NCI-H526 (cell line): Measurements from ENCODE around the gene PNPT1.

Experiments
- DNase-seq, 2 experiments: peaks; one replicate each; lab custom pipeline; 2025; lab: John Stamatoyannopoulos, UW

PNPT1 gene

DNA sequence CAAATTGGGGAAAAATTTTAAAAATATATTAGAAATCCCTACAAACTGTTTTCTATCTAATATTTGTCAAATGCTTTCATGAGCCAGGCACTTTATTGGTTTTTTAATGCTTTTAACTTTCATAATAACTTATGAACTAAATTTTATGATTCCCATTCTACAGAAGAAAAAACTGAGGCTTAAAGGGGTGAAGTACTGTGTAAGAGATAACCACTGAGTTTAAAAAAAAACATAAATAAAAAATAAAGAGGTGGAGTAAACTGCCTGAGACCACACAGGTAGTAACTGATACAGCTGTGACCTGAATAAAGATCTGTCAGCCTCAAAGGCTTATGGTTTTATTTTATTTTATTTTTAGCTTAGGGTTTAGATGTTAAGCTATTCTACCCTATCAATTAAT, 24.7 kb downstream of the PNPT1 start:
- no peak for DNase-seq

- no peak for DNase-seq
These were observed 40.4 kb downstream of the PNPT1 start for GRCh38 chr2:55653255-55653654.

DNA sequence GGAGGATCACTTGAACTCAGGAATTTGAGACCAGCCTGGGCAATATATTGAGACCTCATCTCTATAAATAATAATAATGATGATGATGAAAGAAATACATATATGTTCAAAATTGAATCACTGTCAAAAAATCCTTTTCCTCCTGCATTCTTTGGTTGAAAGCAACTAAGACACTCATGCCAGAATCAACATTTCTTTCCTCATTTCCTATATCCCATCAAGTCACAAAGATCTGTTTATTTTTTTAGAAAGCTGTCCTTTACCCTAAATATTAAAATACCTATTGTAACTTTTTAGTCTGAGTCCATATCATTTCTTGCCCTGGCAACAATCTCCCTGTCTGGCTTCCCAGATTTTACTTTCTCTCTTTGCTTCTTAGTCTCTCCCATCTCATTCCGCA, 44.4 kb downstream of the PNPT1 start:
- DNase-seq: no peak

DNA sequence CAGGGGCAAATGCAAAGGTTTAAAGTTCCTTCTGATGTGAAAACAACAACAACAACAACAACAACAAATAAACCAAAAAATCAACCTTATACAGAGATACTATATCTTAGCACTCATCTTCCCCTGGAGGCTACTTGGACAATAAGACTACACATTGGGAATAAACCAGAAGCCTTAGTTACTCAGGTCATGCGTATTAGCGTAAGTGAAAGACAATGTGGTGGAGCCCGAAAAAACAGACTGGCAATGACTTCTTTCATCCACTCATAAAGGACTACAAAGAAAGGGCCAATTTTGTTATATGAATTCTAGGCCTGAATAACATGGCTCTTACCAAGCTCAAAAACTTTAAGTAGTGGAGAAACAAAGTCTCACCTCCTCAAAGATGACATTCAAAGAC, 56.8 kb downstream of the PNPT1 start:
- no peak for DNase-seq

- no peak for DNase-seq
These were observed 64.7 kb downstream of the PNPT1 start for GRCh38 chr2:55628931-55629330.

GRCh38 chr2:55627915-55628314, 65.7 kb downstream of the PNPT1 start:
- no peak for DNase-seq

DNA sequence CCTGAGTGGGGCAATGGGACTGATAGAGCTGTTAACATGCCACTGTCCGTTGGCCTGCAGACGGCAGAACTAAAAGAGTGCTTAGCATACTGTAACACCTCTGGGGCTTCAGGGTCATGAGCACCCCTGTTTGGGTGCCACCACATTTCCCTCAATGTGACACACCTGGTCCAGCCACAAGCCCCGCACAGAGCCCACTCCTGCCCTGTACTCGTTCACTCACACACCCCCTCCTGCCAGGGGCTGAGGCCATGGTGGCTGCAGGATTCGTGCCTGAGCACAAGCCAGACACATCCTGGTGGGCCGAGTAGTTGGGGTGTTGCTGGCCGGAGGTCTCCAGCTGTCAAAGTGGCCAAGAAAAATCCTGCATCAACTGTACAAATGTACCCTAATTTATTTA, 71.8 kb downstream of the PNPT1 start:
- no peak for DNase-seq

- peak in 1 of 2 experiments; percentile 51 for DNase-seq
These were observed 73.4 kb downstream of the PNPT1 start for GRCh38 chr2:55620123-55620779.

DNA sequence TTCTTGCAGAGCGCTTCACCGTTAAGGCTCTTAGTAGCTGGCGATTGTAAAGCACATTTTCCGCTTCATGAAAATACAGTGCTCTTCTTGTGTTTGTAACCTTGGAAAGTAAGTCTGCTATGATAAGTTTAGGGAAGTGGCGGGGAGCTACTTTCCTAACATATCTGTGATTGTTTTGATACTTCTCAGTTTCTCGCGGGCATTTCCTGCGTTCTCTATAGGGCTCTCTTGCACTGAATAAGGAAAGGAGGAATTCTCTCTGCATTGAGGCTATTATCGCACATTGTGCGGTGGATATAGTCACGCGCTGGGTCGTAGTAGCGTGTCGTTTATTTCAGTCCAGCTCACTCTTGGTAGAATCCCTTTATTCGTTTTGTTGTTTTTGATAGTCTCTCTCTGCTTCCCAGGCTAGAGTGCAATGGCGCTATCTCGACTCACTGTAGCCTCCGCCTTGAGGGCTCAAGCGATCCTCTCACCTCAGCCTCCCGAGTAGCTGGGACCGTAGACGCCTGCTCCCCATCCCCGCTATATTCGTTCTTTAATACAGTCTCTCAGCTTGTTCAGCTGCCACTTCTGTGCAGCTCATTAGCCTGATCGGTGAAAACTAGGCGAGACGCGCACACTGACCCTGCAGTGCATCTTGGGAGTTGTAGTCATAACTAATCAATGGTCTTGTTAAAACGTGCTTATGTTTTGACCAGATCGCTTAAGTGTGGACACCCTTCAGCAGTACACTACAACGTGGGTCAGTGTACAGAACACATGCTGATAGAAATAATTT, 75.2 kb downstream of the PNPT1 start:
- peak; percentile 58 to 65 for DNase-seq

- DNase-seq: no peak
These were observed 75.7 kb downstream of the PNPT1 start for GRCh38 chr2:55618025-55618274.

DNA sequence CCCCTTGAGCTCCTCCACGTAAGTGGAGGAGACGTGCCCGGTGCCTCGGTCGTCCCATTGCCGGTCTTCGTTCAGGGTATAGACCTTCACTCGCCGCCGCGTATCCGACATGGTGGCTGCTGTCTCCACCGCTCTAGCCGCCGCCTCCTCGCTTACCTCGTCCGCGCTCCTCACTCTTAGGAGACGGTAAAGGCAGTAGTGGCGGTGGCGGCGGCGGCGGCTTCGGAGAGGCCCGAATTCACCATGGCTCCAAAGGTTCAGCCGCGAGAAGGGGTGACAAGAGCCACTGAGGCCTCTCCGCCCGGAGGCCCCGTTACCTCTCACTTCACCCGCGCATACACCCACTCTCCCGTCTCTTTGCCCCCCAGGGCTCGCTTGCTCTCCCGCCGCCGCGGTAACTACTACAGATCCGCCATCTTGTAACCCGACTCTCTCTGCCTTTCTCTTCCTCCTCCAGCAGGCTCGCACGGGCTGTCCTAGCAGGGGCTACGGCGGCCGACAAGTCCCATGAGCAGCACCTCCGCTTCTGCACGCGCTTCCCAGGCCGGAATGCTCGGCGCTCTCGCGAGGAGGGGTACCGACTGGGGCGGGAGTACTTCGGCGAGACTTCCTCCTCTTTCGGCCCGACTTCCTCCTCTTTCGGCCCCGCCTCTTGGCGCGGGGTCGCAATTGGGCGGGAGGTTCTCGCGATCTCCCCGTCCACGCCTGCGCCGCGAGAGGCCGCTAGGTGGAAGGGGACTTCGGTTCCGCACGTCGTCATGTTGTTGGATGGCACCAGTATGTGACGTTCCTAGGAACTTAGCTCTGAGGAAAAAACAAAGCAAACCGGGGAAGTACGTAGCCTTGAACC, 76.2 kb downstream of the PNPT1 start, which contains the start of gene PPP4R3B:
Gene PPP4R3B, minus strand, starts transcription at position 448 of the 850 bp plus-strand sequence. Its CDS starts 337 bp downstream, at position 111.
- peak; percentile 98 to 99 for DNase-seq

DNA sequence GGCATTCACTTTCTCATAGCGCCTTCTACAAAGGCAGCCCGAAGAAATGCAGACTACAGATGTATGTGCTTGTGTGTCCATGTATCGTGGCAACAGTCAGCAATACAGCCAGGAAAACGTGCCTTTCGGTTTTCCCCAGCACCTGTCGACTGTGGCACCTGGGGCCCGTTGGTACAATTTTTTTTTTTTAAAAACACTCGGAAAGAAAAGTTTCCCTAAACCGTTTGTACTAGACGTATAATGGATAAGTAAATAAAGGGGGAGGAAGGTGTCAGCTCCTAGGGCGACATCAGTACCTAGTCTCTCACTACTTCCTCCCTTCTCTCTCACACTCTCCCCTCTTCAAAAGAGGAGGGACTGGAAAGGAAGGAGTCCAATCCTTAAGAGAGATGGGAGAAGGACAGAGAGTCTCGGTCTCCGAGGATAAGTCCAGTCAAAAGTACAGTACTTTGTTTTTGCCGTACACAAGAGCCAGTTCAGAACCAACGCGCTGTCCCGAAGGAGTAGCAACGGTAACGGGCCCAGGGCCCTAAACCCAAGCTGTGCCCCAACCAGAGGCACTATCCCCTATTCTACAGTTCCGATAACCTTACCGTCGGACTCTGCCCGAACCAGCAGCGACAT, 77.0 kb downstream of the PNPT1 start:
- peak; percentile 51 to 53 for DNase-seq

GRCh38 chr2:55611997-55612396, 81.6 kb downstream of the PNPT1 start:
- DNase-seq: no peak

DNA sequence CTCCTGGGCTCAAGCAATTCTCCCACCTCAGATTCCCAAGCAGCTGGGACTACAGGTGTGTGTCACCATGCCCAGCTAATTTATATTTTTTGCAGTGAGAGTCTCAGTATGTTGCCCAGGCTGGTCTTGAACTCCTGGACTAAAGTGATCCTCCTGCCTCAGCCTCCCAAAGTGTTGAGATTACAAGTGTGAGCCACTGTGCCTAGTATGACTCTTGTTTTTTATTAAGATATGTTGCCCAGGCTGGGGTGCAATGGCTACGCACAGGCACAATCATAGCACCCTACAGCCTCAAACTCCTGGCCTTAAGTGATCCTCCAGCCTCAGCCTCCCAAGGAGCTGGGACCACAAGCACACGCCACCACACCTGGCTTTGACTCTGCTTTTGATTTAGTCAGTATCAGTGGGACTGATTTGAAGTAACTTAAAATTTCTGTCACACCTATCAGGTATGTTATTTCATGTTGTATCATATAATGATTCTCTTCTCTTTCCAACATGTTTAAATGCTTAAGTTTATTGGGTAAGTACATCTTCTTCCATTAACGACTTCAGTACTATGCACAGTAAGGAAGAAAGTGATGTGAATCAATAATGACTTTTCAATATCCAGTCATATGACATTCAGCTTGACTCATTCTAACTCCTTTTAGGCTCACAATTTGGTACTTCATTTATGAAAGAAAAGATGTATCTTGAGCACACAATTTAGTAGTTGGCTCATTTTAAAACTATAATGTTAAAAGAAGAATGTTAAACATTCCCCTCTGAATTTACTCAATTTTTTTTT, 82.5 kb downstream of the PNPT1 start:
- no peak for DNase-seq

DNA sequence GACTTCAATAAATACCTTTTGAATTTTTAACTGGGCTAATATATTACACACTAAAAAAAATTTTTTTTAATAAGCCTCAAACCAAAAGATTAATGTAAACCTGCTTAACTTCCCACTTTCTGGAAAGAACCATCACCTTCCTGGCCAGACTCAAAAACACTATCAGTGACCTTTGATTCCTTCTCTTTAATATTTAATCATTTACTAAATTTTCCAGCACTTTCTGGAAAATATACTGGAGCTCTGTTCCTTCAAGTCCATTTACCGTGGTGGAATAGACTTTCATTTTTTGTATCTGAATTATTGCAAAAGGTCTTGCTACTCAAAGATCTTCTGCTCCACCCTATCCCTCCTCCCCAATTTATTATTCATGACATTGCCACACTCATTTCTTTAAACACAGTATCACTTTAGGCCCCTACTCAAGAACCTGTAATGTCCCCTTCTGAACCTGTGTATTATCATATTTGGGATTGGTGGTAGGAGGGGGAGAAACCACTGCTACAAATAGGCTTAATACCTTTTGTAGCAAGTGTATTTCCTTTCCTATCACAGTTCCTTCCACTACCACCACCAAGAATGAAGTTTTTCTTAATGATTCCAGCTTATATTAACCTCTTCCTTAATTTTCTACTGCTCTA, 83.6 kb downstream of the PNPT1 start:
- DNase-seq: no peak

GRCh38 chr2:55609193-55609794, 84.3 kb downstream of the PNPT1 start:
- DNase-seq: no peak

- no peak for DNase-seq
These were observed 85.9 kb downstream of the PNPT1 start for GRCh38 chr2:55607717-55608116.

DNA sequence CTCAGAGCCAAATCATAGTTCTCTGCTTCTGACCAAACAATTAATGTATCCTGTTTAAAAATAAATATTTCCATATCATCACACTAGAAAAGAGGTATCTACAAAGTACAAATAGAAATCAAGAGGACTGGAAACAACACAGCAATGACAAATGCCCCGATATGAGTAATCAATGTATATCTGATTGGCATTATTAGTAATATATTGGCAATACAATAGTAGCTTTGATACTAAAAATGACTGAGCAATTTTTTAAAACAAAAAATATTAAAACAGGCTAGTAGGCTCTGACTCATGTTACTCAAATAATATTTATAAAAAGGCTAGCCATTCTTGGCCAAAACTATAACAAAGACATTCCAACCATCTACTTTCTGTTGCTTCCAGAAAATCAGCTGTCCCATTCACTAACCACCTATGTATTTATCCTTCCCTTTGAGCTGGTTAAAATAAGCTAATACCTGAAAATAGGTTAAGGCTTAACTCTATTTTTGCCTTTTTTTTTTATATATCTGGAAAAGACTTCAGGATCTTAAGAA, 89.5 kb downstream of the PNPT1 start:
- DNase-seq: no peak

GRCh38 chr2:55601849-55602248, 91.8 kb downstream of the PNPT1 start:
- DNase-seq: no peak

DNA sequence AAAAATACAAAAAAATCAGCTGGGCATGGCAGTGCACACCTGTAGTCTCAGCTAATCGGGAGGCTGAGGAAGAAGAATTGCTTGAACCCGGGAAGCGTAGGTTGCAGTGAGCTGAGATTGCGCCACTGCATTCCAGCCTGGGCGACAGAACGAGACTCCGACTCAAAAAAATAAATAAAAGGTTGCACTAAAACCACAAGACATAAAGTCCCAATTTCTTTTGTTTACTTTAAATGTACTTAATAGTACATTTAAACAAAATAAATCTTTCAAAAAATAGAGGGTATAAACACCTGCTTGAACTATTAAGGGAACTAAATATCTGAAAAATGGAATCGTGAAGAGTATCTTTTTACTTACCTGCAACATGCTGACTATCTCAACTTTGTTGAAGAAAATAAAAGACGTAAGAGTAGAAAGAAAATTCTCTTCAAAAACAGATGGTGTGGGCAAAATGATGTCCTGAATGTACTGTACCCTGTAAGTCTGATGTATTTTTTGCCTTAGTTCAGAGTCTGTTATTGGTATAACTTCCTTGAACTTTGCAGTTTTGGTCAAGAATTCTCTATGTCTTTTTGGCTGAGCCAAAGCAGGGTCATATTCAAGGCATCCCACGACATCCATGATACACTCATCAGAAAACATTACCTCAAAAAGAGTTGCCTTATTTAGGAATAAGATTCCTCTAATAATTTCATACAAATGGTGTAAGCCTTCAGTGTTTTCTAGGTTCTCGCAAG, 95.4 kb downstream of the PNPT1 start:
- DNase-seq: no peak
